DND-41 (cell line): ENCODE data around the gene IFRD1.

ENCODE experiments used
- ATAC-seq: fragments of 200-7000 bp; cut with Tn5 transposase; 3 replicates; pipeline ENCODE4 v1.9.1; 2021; ENCODE audit warnings: low read depth; ENCODE audit not compliant: insufficient read depth
- DNase-seq: peaks from one replicate; pipeline ENCODE4 v3.0.0-alpha.2; 2020
- H2AFZ ChIP-seq: 2 replicates; pipeline ENCODE4 v1.6.0; 2012; ENCODE audit warnings: low read depth, low read length
- H3K27ac ChIP-seq: 2 replicates; pipeline ENCODE4 v1.5.1; 2012; ENCODE audit warnings: low read length, inconsistent platforms
- H3K27me3 ChIP-seq: fragments of 200-600 bp; sonication (generic); 2 replicates; pipeline ENCODE4 v1.6.0; 2012; ENCODE audit warnings: low read length, mild to moderate bottlenecking, inconsistent platforms; ENCODE audit not compliant: insufficient read depth, poor library complexity
- H3K36me3 ChIP-seq: 2 replicates; pipeline ENCODE4 v1.5.1; 2012; ENCODE audit warnings: low read length, inconsistent platforms; ENCODE audit not compliant: insufficient read depth
- H3K4me1 ChIP-seq: 2 replicates; pipeline ENCODE4 v1.5.1; 2012; ENCODE audit warnings: mild to moderate bottlenecking, low read length; ENCODE audit not compliant: insufficient read depth
- H3K4me2 ChIP-seq: 2 replicates; pipeline ENCODE4 v1.6.0; 2012; ENCODE audit warnings: mild to moderate bottlenecking, moderate library complexity, low read length, inconsistent platforms; ENCODE audit not compliant: insufficient read depth
- H3K4me3 ChIP-seq, 2 experiments: fragments of 200-600 bp in 1 of 2; shearing (Covaris generic) in 1 of 2; 2 replicates each; pipeline ENCODE4 v1.5.1; 2012 to 2016; ENCODE audit warnings: inconsistent platforms in 2 of 2, low read length in 2 of 2, mild to moderate bottlenecking in 2 of 2, low read depth in 1 of 2, moderate library complexity in 1 of 2
- H3K79me2 ChIP-seq: 2 replicates; pipeline ENCODE4 v1.6.0; 2012; ENCODE audit warnings: low read length, inconsistent platforms; ENCODE audit not compliant: insufficient read depth
- H3K9ac ChIP-seq: 2 replicates; pipeline ENCODE4 v1.6.0; 2012; ENCODE audit warnings: low read depth, mild to moderate bottlenecking, inconsistent platforms, low read length, moderate library complexity
- H3K9me3 ChIP-seq: 2 replicates; pipeline ENCODE4 v1.5.1; 2012; ENCODE audit warnings: low read length, moderate library complexity, mild to moderate bottlenecking, inconsistent platforms; ENCODE audit not compliant: insufficient read depth, severe bottlenecking
- H4K20me1 ChIP-seq: 2 replicates; pipeline ENCODE4 v1.6.0; 2012; ENCODE audit warnings: low read length; ENCODE audit not compliant: insufficient read depth
- EZH2 ChIP-seq: IDR thresholded peaks from 3 replicates; pipeline ENCODE4 v1.6.1; 2012; ENCODE audit warnings: borderline replicate concordance, low read depth, mild to moderate bottlenecking, moderate library complexity, low read length, inconsistent platforms; ENCODE audit not compliant: severe bottlenecking
- TF ChIP-seq, protein P1 (sequence below): IDR thresholded peaks from 2 replicates; pipeline ENCODE4 v1.5.1; 2012; ENCODE audit warnings: borderline replicate concordance, low read length, moderate library complexity, mild to moderate bottlenecking; ENCODE audit not compliant: poor library complexity, severe bottlenecking; ENCODE audit errors: extremely low read depth

The IFRD1 gene

DNA sequence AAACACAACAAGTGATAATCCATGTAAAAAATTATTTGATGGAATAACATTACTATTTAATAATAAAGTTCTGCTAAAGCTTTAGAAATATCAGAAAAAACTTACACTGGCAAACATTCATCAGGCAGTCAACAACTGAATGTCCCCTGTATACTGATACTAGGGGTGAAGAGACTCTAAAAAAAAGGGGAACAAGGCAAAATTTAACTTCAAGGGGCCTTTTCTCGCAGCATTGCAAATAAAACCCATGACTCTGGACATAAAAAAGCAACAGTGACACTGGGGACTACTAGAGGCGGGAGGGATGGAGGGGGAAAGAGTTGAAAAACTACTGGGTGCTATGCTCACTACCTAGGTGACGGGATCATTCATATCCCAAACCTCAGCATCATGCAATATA is 5.8 kb upstream of the IFRD1 start:
- Histone ChIP-seq H3K27me3 (no peaks in the 10 kb centered on the region), H3K9ac (no peak overlapping the region), H3K9me3 (no peaks in the 10 kb centered on the region), H3K36me3 (no peaks in the 10 kb centered on the region), H3K79me2 (no peaks in the 10 kb centered on the region), H3K27ac (no peak overlapping the region), H2AFZ (no peak overlapping the region), H4K20me1 (no peaks in the 10 kb centered on the region), H3K4me2 (no peak overlapping the region), H3K4me1 (peaks cover 7% of the 10 kb centered on the region), H3K4me3 (no peak overlapping the region)
- no peak for ATAC-seq
- DNase-seq, result no peak
- TF ChIP-seq EZH2, result no peak
- TF ChIP-seq, protein P1, sequence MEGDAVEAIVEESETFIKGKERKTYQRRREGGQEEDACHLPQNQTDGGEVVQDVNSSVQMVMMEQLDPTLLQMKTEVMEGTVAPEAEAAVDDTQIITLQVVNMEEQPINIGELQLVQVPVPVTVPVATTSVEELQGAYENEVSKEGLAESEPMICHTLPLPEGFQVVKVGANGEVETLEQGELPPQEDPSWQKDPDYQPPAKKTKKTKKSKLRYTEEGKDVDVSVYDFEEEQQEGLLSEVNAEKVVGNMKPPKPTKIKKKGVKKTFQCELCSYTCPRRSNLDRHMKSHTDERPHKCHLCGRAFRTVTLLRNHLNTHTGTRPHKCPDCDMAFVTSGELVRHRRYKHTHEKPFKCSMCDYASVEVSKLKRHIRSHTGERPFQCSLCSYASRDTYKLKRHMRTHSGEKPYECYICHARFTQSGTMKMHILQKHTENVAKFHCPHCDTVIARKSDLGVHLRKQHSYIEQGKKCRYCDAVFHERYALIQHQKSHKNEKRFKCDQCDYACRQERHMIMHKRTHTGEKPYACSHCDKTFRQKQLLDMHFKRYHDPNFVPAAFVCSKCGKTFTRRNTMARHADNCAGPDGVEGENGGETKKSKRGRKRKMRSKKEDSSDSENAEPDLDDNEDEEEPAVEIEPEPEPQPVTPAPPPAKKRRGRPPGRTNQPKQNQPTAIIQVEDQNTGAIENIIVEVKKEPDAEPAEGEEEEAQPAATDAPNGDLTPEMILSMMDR, result no peak

DNA sequence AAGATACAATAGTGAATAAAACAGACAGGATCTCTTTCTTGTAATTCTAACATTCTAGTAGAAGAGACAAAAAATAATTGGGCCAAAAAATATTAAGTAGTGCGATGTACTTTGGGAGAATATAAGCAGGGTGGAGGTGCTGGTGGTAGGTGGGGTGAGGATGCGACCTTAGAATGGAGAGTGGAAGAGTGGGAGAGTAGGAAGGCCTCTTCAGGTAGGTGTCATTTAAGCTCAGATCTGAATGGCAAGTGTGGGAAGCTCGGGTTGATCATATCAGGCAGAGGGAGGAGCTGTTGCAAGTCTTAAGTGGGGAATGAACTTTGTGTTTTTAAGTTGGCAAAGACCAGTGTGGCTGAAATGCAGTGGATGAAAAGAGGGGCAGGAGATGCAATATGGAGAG is 3.8 kb upstream of the IFRD1 start:
- Histone ChIP-seq H3K79me2 (peaks cover 11% of the 10 kb centered on the region), H3K4me3 (no peak overlapping the region), H3K4me2 (no peak overlapping the region), H3K36me3 (no peaks in the 10 kb centered on the region; the same call in 1 of the 2 replicates), H2AFZ (no peak overlapping the region), H3K4me1 (peaks cover 11% of the 10 kb centered on the region), H3K9me3 (no peaks in the 10 kb centered on the region), H3K27me3 (no peaks in the 10 kb centered on the region), H3K9ac (no peak overlapping the region), H4K20me1 (peaks cover 6% of the 10 kb centered on the region), H3K27ac (no peak overlapping the region)
- ATAC-seq (no peak), DNase-seq (no peak)
- TF ChIP-seq, protein P1, result no peak
- no peak for TF ChIP-seq EZH2

- DNase-seq, result no peak
These were observed 2.9 kb upstream of the IFRD1 start for GRCh38 chr7:112447406-112447805.

More at GRCh38 chr7:112447406-112447805, 2.9 kb upstream of the IFRD1 start:
- Histone ChIP-seq H3K27me3 (no peaks in the 10 kb centered on the region), H3K9ac (no peak overlapping the region), H3K36me3 (no peaks in the 10 kb centered on the region; the same call in 1 of the 2 replicates), H3K4me2 (no peak overlapping the region), H4K20me1 (peaks cover 16% of the 10 kb centered on the region), H3K4me3 (no peak overlapping the region), H3K4me1 (peaks cover 20% of the 10 kb centered on the region), H3K27ac (no peak overlapping the region), H3K9me3 (no peaks in the 10 kb centered on the region), H2AFZ (no peak overlapping the region), H3K79me2 (peaks cover 21% of the 10 kb centered on the region)
- ATAC-seq, result no peak
- TF ChIP-seq, protein P1, result no peak
- TF ChIP-seq EZH2, result no peak
